Lung (tissue), 12 donors: Measurements from ENCODE around the gene CCDC90B. TPM values are rescaled to one million over a fixed set of nuclear protein-coding genes. Genes with fewer than 3 reads are reported as not detected.

Experiments used
- ATAC-seq: fragments of 200-7000 bp; cut with Tn5 transposase; one replicate; pipeline ENCODE4 v1.9.1; 2020; ENCODE audit warnings: moderate number of reproducible peaks; ENCODE audit not compliant: insufficient read depth, low FRiP score
- DNase-seq, 3 donors: peaks; one replicate each; pipeline ENCODE4 v3.0.0-alpha.2; 2013 to 2017
- H3K27ac ChIP-seq, 2 donors: one replicate each; pipeline ENCODE4 v1.5.1; 2013; ENCODE audit warnings: mild to moderate bottlenecking in 2 of 2, moderate library complexity in 2 of 2, control low read depth in 1 of 2, inconsistent platforms in 1 of 2, low read depth in 1 of 2, low read length in 1 of 2
- H3K27me3 ChIP-seq, 3 donors: one replicate each; pipeline ENCODE4 v1.5.1; 2013; ENCODE audit warnings: low read length in 2 of 3; ENCODE audit not compliant: control insufficient read depth in 3 of 3, insufficient read depth in 3 of 3
- H3K36me3 ChIP-seq, 4 donors: one replicate each; pipeline ENCODE4 v1.5.1; 2013; ENCODE audit warnings: low read length in 4 of 4, mild to moderate bottlenecking in 1 of 4, moderate library complexity in 1 of 4; ENCODE audit not compliant: control insufficient read depth in 4 of 4, insufficient read depth in 4 of 4
- H3K4me1 ChIP-seq, 5 donors: one replicate each; pipeline ENCODE4 v1.5.1; 2013; ENCODE audit warnings: low read length in 5 of 5, mild to moderate bottlenecking in 2 of 5, moderate library complexity in 1 of 5; ENCODE audit not compliant: control insufficient read depth in 5 of 5, insufficient read depth in 5 of 5
- H3K4me3 ChIP-seq: one replicate; pipeline ENCODE4 v1.5.1; 2013; ENCODE audit warnings: mild to moderate bottlenecking, control low read depth, moderate library complexity
- H3K9ac ChIP-seq, 2 donors: one replicate each; pipeline ENCODE4 v1.5.1; 2013; ENCODE audit warnings: low read length in 2 of 2, control low read depth in 1 of 2; ENCODE audit not compliant: insufficient read depth in 1 of 2
- H3K9me3 ChIP-seq, 4 donors: one replicate each; pipeline ENCODE4 v1.5.1; 2013; ENCODE audit warnings: low read length in 3 of 4, mild to moderate bottlenecking in 1 of 4, moderate library complexity in 1 of 4; ENCODE audit not compliant: control insufficient read depth in 4 of 4, insufficient read depth in 3 of 4
- CTCF ChIP-seq: IDR thresholded peaks from 2 replicates; pipeline ENCODE4 v1.5.1; 2012; ENCODE audit warnings: mild to moderate bottlenecking; ENCODE audit errors: control extremely low read depth, extremely low read depth
- WGBS, 2 donors: extraction: QIAGEN DNeasy Blood & Tissue Kit; methylation state at CpG; one replicate each; pipeline ENCODE4 v1.1.7; 2013; 5-methylcytosine and 5-hydroxymethylcytosine counted together
- polyA plus RNA-seq, 2 donors: library from polyadenylated mRNA; stranded (reverse); fragments of 200-250 nt; gene quantifications; one replicate each; pipeline ENCODE4 v1.2.1, GENCODE V29; 2013
- total RNA-seq, 2 donors: library from RNA; depleted of rRNA in 1 of 2; stranded (reverse); fragments of >200 nt in 1 of 2; gene quantifications; one replicate each; pipeline ENCODE4 v1.2.1, GENCODE V29; 2014 to 2021
- donor health status: control.
- donor health status: control.
- donor health status: Bipolar disorder and iron deficiency.
- donor health status: healthy.
- donor health status: DM: yes; HTN: yes; CAD: no.

CCDC90B gene
- total and polyA plus RNA-seq, 4 donors, result 18.8 to 60.9 (median 21.8) TPM

GRCh38 chr11:83326326-83326725, 40.2 kb upstream of the CCDC90B start:
- Histone ChIP-seq H3K27me3 (no peaks in the 10 kb centered on the region), H3K4me1 (no peaks in the 10 kb centered on the region), H3K27ac (no peak overlapping the region), H3K36me3 (no peaks in the 10 kb centered on the region), H3K4me3 (no peak overlapping the region), H3K9me3 (peaks cover 0 to 8% (median 0%) of the 10 kb centered on the region in 4 donors), H3K9ac (no peak overlapping the region)
- WGBS, 2 donors, result 83 to 92% methylated on average over 1 of the region's 1 CpG
- TF ChIP-seq CTCF, result no peak
- DNase-seq, result no peak
- ATAC-seq, result no peak

GRCh38 chr11:83319346-83319745, 33.2 kb upstream of the CCDC90B start:
- Histone ChIP-seq H3K36me3 (no peaks in the 10 kb centered on the region), H3K27ac (no peak overlapping the region), H3K4me1 (no peaks in the 10 kb centered on the region), H3K27me3 (peaks cover 0 to 2% (median 0%) of the 10 kb centered on the region in 3 donors), H3K9ac (no peak overlapping the region), H3K4me3 (no peak overlapping the region), H3K9me3 (no peaks in the 10 kb centered on the region)
- no peak for DNase-seq
- ATAC-seq, result no peak
- WGBS, 2 donors, result 44 to 72% methylated on average over 4 of the region's 4 CpGs
- TF ChIP-seq CTCF, result no peak

- Histone ChIP-seq H3K36me3 (no peaks in the 10 kb centered on the region), H3K9ac (no peak overlapping the region), H3K4me1 (no peaks in the 10 kb centered on the region), H3K9me3 (no peaks in the 10 kb centered on the region), H3K27ac (no peak overlapping the region), H3K27me3 (peaks cover 0 to 2% (median 0%) of the 10 kb centered on the region in 3 donors), H3K4me3 (no peak overlapping the region)
- 97 to 100% methylated on average over 1 of the region's 1 CpG for WGBS, 2 donors
- no peak for ATAC-seq
- no peak for TF ChIP-seq CTCF
- DNase-seq, result no peak
These were observed 32.8 kb upstream of the CCDC90B start for GRCh38 chr11:83318931-83319330.
